Measurements from ENCODE around the gene LPP.

DNA sequence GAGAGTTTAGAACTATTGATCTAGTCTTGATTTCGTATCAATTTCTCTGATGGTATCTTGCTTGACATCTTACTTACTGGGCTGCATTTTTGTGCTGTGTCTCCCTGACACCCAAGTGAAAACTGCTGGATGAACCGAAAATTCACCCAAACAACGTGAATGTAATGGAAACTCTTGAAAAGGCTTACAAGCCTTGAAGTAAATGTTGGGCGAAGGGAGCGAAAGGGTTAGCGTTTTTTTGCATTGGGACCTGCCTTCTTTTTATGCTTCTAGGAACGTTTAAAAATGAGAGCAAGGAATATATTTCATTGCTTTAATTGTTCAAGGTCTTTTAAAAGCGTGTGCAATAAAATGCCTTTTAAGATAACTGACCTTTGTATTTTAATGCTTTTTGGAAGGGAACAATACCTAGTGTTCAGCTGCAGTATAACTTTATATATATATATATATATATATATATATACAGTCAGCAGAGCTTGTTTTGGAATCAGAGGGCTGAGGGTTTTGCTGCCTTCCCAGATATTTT is 94.1 kb downstream of the LPP start:
- TF ChIP-seq, protein P1, sequence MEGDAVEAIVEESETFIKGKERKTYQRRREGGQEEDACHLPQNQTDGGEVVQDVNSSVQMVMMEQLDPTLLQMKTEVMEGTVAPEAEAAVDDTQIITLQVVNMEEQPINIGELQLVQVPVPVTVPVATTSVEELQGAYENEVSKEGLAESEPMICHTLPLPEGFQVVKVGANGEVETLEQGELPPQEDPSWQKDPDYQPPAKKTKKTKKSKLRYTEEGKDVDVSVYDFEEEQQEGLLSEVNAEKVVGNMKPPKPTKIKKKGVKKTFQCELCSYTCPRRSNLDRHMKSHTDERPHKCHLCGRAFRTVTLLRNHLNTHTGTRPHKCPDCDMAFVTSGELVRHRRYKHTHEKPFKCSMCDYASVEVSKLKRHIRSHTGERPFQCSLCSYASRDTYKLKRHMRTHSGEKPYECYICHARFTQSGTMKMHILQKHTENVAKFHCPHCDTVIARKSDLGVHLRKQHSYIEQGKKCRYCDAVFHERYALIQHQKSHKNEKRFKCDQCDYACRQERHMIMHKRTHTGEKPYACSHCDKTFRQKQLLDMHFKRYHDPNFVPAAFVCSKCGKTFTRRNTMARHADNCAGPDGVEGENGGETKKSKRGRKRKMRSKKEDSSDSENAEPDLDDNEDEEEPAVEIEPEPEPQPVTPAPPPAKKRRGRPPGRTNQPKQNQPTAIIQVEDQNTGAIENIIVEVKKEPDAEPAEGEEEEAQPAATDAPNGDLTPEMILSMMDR (IDR thresholded peaks at IDR 0.05 in 2 of 3, conservative IDR thresholded peaks at IDR 0.05 in 1 of 3; ENCODE audit: borderline replicate concordance in 1 of 3, insufficient read depth in 1 of 3, low read depth in 2 of 3, low read length in 2 of 3): no peak
- TF ChIP-seq ATF3 (IDR thresholded peaks at IDR 0.05) (no peak), POLR2AphosphoS5 (IDR thresholded peaks at IDR 0.05; ENCODE audit: low read depth, low read length) (no peak), JUND (IDR thresholded peaks at IDR 0.05) (no peak), RAD21 (IDR thresholded peaks at IDR 0.05; ENCODE audit: low read depth) (no peak), EZH2 (IDR thresholded peaks at IDR 0.05) (no peak)
